Right hindlimb (tissue), 1 donor: ENCODE results near the gene SLC8A1.

Experiments used
- DNase-seq: peaks from one replicate; pipeline ENCODE4 v3.0.0-alpha.2; 2018

SLC8A1 gene

DNA sequence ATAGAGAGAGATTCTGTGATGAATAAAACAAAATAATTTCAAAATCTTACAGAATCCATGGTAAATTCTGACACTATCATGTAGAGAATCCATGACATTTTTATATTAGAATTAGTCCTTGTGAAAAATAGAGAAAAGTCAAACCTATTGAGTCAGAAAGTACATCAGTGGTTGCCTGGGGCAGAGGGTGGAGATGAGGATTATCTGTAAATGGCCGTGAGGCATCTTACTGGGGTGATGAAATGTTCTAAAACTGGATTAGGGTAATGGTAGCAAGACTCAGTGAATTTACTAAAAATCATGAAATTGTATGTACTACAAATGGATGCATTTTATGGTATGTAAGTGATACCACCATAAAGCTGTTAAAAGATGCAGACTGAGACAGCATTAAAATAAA, 323.1 kb downstream of the SLC8A1 start:
- DNase-seq: no peak

DNA sequence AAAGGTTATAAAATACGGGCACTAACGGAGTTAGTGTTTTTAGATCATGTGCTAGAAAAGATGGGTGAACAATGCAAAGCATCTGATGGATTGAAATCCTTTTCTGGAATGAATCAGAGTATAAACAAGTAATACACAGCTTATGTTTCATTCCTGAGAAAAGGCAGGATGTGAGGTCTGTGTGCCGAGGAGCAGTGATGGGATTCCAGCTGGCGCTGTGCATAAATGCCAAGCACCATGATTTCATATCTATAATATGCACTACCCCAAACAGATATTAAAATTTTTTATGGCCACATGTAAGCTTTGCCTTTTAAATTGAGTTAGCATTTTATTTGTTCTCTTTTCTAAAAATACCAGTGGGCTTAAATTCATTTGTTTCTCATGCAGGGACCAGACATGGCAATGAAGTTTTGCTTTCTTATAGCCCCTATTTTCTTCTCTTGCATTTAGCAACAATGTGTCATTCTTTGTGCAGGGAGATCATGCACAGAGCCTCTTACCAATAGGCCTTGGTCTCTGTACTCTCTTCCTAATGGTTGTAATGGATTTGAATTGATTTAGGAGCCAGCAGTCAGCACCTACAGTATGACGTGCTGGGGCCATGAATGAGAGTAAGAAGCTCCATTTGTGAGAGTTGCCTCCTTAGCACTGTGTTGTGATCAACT, 323.9 kb downstream of the SLC8A1 start:
- DNase-seq: peak; percentile 40

DNA sequence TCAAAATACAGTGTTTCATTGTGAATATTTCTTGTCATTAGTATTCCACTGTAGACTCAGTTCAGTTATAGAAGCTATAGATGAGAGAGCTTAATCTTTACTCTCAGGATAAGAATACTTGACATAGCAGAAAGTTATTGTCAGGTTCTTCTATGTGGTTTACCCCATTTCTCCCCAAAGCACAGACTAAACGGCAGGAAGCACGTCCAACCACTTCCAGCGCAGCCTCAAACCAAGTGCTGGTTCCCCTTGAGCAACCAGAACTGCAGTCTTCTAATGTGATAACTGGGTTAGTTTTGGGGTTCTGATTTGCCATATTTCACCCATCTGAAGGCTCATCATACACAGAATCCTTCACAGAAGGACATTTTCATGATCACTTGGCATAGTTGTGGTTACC, 324.7 kb downstream of the SLC8A1 start:
- DNase-seq: no peak

DNA sequence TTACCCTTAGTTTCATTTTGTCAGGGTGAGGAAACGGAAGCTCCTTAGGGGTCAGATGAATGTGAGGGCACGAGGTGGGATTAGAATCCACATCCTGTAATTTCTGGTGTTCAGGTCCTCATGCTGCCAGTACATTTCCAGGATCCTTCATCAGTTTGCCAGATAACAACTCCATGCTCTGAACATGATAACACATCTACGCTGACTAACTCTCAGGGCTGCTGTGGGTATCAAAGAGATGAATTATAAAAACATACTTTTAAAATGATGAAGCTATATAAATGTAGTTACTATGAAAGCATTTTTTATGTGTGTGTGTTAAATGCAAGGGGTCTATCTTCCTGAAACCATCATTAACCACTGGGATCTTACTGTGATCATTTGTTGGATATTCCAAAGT, 325.9 kb downstream of the SLC8A1 start:
- DNase-seq: no peak

DNA sequence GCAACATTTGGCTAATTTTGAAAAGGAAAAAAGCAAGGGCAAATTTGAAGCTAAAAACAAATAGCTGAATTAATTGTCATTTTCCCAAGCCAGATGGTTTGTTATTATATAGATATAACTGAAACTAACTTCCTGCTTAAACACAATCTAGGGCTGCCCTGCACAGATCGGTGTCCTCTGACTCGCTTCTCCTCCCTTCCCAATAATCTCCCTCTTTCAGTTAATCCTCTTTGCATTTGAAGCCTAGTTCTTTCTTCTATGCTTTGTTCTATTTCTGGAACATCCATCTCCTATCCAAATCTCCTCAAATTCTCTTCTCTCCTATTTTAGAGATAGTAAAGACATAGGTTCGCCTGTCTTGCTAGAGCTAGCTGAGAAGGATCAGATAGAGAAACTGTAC, 328.1 kb downstream of the SLC8A1 start:
- no peak for DNase-seq

DNA sequence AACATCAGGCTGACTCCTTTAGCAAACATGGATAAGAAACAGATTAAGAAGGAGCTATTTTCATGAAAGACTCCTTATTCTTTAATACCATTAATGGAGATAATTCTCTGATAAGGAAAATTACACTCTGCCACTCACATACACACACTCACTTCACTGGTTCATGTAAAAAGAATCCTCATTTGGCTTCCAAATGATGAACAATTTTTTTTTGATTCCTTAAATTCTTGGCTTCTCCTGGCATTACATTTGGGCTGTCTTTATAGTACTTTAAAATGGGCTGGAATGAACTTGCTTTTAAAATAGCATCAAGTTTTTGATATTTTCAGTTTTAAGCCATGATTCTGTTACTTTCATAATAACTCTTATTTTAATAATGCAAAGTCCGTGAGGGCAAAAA, 328.6 kb downstream of the SLC8A1 start:
- DNase-seq: no peak

DNA sequence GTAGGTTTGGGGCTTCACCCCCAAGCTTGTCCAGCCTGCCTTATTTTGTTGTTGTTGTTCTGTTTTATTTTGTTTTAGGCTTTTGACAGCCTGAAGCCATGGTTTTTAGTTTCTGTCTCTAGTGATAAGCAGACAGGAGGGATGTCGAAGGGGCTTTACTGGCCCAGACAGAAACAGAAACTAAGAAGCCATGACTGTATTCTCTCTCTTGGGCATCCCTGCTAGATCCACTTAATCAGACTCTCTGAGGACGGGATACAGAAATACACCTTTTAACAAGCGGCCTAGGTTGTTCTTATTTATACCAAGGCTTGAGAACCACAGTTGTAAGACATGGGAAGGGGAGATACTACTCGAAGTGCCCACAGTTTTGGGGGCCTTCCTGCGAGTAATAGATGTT, 330.9 kb downstream of the SLC8A1 start:
- no peak for DNase-seq

DNA sequence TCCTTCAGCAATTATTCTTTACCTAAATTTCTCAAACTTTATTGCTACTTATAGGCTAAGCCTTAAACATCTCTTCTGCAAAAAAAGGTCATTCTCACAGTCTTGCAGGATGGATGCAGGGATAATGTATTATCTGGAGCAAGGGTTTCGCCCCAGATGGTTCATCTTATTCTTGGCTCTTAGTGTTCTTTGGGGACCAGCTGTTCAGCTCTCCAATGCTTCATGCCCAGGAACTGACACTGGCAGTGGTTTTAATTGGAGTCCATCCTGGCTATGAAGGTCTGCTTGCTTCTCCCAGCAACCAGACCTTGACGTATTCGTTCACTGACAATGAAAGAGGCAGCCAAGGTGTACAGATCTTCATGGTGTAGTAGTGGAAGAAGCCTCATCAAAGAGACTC, 331.9 kb downstream of the SLC8A1 start:
- no peak for DNase-seq

DNA sequence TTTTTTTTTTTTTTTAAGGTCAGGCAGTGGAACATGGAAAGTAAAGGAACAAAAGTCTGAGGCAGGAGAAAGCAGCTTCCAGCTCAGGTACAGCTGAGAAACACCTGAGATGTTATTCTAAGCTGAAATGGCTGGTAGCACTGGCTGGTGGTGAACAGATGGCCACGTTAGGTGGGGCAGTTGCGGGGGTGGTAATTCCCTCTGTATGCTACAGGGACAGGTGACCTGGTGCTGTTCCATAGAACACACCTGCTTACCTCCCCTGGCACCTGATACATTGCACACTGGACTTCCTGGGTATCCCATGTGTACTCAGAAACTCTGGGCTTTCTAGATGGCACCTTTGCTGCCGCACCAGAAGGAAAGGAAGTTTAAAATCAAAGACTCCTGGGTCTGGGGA, 333.3 kb downstream of the SLC8A1 start:
- no peak for DNase-seq

DNA sequence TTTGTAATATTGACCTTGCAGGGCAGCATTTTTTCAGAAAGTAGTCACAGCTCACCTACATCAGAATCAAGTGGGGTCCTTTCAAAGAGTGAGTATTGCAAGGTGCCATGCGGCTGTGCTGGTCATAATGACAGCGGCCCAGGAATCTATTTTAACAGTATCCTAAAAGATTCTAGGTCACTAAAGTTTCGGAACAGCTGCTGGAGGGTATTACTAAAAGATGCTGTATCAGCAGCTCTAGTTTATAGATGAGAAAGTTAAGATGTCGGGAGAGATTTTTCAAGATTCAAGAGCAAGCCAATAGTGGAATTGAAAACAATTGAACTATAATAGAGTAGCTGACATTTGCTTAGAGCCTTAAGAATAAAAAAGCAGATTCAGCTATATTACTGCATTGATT, 336.0 kb downstream of the SLC8A1 start:
- DNase-seq: no peak

DNA sequence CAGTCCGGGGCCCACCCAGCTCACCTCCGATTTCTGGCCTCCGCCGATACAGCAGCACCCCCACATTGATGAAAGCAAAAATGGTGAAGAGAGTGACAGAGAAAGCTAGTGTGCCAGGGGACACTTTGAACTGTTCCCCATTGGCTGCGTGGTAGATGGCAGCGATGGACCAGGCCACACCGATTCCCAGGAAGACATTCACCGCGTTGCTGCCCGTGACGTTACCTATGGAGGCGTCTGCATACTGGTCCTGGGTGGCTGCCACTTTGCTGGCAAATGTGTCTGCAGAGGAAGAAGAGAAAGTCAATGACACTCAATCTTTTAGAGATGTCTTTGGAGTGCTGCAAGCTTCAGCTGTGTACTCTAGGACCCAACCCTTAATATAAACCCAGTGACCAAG, 336.5 kb downstream of the SLC8A1 start:
- DNase-seq: no peak

DNA sequence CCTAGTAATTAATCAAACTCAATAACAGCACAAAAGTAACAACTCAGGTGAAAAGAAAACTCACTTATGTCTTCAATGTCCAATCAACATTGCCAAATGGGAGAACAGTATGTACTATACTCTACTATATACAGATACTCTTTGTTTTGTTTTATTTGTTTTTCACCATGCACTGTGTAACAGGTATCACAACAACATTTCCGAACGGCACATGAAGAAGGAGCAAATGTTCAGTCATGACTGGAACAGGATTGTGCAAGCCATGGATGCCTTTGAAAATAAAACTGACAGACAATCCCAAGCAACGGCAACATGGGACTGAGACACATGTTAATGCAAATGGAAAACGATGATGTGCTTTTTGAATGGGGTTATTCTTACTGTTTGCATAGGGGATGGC, 337.9 kb downstream of the SLC8A1 start:
- no peak for DNase-seq

DNA sequence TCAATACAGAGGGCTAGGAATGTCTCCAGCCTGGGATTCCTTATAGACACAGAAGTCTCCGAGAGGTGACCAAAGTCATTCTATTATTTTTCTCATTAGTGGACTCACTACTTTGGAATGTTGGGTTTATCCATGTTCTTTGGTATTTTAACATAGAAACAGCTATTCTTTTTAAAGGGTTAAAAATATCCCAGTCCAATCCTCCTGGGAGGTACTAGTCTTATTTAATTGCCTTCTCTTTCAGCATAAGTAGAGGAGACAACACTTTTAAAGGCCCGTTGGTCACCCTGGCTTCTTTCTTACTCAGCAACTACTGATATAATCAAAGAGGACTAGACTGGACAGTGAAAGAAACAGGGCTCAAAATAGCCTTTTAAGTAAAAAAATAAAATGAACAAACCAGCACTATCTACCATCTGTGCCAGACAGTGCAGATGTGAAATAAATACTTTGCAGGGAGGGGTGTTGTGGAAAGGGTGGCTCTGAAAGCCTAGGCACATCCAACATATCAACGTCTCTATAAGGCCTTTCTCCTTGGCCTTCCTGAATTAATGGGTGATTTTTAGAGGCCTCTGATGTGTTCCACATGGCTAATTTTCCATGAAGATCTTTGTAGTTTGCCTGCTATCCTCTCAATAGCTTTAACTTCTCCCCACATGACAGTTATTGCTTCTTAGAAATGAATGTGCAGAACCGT, 338.5 kb downstream of the SLC8A1 start:
- no peak for DNase-seq

DNA sequence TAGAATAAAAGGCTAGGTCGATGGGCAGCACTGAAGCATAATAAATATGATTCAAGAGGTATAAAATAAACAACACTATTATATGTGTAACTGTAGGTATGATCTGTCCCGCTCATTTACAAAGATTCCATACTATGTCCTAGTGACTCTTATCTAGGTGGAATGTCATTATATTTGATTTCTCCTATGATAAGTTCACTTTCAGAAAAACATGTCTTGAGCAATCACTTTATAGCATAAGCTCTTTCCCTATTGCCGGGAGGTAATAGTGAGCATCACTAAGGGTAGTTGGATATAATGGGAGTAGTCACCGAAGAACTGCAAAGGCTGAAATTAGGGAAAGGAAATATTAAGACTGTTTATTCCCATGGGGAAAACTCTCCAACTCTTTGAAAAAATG, 342.5 kb downstream of the SLC8A1 start:
- no peak for DNase-seq

DNA sequence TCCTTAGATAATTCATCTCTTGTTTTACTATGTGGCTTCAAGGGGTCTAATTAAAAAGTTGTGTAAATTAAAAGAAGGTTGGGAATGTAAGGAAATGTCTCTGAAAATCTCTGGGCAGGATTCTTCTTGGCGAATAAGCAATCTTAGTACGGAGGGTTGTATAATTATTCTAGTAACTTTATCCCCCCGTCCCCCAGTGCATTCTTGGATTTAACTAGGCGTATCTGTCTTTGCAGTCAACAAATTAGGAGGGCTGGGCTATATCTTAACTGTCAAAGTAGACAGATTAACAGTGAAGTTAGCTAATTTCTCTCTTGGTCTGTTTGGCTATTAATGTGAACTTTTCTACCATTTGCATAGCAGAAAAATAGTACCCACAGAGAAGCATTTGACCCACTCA, 343.0 kb downstream of the SLC8A1 start:
- no peak for DNase-seq

DNA sequence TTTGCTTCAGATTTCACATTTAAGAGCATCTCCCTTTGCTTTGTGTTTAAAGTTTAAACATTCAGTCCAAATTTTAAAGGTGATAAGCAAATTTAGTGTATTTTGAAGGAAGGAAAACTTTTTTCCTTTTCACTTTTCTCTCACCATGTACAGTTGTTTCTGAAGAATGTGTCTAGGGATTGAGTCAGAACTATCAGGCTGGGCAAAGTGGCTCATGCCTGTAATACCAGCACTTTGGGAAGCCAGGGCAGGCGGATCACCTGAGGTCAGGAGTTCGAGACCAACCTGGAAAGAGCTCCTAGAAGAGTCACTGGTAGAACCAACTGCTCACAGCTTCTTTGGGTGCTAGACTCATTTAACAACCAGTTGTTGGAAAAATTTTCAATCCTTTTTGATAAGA, 345.8 kb downstream of the SLC8A1 start:
- DNase-seq: no peak

DNA sequence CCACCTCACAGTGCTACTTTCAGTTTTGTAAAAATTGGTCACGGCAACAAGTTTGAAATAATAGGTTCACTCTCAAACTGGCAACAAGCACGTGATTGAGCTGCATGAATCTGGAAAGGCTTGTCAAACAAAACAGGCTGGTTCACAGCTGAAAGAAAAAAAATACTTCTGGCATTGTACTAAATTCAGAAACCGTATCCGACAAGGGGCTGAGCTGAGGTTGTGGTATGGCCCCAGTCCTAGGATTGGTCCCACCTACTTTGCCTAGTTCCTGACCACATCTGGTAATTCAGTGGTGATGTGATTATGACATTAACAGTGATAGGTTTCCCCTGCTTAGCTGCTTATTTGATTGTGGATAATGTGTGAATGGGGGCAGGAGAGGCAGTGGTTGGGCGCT, 346.3 kb downstream of the SLC8A1 start:
- peak; percentile 24 for DNase-seq

DNA sequence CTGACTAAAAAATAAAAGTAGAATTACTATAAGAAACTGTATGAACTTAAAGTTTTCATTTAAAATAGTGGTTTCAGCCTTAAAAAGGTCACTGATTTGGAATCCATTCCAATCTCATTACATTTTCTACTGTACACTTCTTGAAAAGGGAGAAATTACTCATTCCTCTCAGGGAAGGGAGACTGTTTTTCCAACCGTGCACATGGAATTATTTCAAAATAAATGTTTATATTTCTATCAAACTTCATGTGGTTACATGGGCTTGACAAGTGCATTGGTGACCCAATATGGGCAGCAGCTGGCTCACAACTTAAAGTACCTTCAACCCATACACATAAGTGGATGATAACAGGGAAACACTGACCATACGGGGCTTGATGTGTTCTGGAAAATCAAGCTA, 348.3 kb downstream of the SLC8A1 start:
- DNase-seq: no peak

DNA sequence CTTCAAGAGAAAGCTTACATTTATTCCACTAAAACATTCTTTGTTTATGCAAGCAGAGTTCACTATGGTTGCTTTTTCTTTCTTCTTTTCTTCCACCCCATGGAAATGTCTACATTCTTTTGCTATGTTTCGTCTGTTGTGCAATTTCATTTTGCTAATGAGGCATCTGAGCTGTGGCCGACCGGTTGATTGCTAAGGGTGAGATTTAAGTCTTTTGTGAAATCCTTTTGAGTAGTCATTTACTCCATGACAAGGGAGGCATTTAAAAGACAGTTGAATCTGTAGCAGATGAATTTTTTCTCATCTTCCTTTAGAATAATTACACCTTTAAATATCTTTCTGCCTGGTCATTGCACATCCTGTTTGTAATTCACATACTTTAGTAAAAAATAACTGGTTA, 348.7 kb downstream of the SLC8A1 start:
- no peak for DNase-seq

DNA sequence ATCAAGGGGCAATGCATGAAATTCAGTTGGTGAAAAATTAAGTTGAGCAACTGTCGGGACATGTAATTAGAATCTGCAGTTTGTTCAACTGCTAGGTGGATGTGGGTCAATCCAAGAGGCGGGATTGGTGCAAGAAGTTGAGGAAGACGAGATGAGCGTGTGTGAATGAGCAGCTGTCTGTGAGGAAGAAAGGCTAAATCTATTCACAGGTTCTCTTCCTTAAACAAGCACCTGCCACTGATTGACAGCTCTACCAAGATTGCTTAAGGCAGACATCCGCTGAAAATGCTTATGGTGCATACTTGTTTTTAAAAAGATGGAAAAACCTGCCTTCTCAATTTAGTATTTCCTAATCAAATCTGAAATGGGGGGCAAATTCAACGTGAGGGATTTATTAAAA, 349.4 kb downstream of the SLC8A1 start:
- no peak for DNase-seq

DNA sequence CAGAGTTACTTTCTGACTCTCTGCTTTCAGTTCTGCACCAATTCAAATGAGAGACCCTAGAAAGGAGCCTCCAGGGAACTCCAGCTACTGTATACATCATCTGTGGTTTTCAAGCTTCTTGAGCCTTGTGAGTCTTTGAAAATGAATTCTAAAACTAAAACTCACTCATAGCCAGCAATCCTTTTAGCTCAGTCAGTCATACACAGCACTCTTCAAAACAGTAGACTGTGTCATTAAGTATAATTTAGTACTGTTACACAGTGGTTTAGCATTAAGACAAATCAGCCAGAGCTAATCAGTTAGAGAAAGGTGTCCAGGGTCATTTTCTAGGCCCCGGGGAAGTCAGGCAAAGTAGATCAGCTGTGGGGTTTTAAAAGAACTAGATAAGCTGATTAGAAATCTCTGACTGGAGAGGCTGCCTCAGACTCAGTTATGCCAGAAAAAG, 350.7 kb downstream of the SLC8A1 start:
- DNase-seq: no peak

DNA sequence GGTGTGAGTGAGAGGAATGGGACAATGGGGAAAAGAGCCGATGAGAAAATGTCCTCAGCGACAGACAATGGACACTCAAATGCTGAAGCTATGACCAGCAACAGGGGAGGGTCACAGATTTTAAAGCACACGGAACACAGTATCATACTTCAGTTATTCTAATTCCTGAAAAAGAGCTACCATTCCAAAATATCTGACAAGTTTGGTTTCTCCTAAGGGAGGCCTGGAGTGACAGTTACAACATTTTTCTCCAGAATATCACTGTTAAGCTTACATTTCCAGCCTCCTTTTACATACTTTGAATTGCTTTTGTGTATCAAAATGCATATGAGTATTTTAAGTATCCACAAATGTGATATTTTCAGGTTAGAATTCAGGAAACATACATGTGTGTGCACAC, 351.2 kb downstream of the SLC8A1 start:
- DNase-seq: no peak

DNA sequence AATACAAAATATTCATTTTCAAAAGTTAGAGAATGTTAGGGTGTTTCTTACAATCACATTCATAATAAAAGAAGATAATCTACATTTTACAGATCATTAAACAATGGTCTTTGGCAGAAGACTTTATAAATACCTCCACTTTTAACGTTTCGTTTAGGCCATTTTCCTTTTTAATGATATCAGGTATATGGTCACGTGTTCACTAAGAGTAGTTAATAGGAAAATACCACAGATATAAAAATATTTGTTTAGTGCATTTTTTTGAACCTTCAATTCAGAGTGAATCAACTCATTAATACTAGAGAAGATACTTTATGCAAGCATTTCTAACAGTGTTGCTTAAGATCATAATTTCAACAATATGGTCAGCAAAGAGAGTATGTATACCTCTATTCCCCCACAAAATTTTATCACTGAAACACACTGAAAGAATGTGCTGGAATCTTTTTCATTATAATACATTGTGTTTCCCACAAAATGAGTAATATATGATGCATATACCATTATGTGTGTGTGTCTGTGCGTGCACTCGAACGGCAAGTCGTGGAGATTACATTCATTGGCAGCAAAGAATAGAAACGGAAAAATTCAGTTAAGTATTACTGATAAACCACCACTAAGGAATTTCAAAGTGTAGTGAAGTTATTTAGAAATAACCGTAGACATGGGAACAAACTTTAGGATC, 353.0 kb downstream of the SLC8A1 start:
- DNase-seq: no peak

DNA sequence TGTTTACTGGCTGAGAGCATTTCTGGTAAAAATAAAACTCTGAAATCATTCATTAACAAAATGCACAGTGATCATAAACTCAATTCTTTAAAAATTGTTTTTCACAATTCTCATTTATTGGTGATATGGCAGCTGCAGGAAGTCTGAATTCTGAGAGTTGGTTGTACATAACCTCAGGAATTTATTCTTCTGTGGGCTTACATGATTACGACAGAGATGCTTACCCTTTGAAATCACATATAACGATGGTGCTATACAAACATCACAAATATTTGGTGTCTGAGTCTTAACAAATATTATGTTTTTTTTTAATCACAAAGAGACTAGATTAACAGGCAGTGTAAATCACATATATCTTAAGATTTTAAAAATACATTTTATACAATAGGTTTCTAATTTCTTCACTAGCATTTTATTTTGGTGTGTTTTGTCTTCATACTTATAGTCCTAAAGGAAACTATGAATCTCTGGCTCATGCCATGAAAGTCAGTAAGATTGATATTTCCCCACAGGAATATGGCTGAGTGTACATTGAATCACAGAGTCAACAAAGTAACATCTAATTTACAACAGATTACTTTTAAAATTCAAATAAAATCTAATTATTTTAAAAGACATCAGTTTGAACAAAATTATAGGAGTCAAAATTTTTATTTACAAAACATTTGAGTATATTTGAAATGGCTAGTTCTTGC, 354.1 kb downstream of the SLC8A1 start:
- no peak for DNase-seq
